Neural cell (in vitro differentiated cells): ENCODE results near the gene RPL28.

ENCODE experiments used
- CTCF ChIP-seq: fragments of 450-650 bp; IDR thresholded peaks from 2 replicates; pipeline ENCODE4 v1.5.1; 2014; ENCODE audit warnings: antibody characterized with exemption, mild to moderate bottlenecking, moderate library complexity; ENCODE audit not compliant: poor library complexity, severe bottlenecking
- EZH2 ChIP-seq: fragments of 200-600, 300-800 bp; shearing (Covaris generic), sonication (generic); IDR thresholded peaks from 2 replicates; pipeline ENCODE4 v1.6.1; 2014; ENCODE audit warnings: antibody characterized with exemption, low read length, borderline replicate concordance, mild to moderate bottlenecking; ENCODE audit not compliant: insufficient read depth, poor library complexity, severe bottlenecking
- POLR2AphosphoS5 ChIP-seq: IDR thresholded peaks from 2 replicates; pipeline ENCODE4 v1.6.1; 2012

- TF ChIP-seq EZH2 (no peak), CTCF (peak; percentile 31), POLR2AphosphoS5 (peak; percentile 34)
Observed at GRCh38 chr19:55383279-55384130, 2.2 kb upstream of the RPL28 start.
